Fibroblast of gingiva (primary cell): Measurements from ENCODE around the gene CKAP4.
"Not testable (repeated sequence)": the region's sequence is repeated elsewhere in the genome, so short reads cannot be mapped to it uniquely, and the experiment has no call there.

Experiments
- DNase-seq: peaks from one replicate; pipeline ENCODE4 v3.0.0-alpha.2; 2011; ENCODE audit warnings: low read depth

CKAP4 gene, protein sequence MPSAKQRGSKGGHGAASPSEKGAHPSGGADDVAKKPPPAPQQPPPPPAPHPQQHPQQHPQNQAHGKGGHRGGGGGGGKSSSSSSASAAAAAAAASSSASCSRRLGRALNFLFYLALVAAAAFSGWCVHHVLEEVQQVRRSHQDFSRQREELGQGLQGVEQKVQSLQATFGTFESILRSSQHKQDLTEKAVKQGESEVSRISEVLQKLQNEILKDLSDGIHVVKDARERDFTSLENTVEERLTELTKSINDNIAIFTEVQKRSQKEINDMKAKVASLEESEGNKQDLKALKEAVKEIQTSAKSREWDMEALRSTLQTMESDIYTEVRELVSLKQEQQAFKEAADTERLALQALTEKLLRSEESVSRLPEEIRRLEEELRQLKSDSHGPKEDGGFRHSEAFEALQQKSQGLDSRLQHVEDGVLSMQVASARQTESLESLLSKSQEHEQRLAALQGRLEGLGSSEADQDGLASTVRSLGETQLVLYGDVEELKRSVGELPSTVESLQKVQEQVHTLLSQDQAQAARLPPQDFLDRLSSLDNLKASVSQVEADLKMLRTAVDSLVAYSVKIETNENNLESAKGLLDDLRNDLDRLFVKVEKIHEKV

DNA sequence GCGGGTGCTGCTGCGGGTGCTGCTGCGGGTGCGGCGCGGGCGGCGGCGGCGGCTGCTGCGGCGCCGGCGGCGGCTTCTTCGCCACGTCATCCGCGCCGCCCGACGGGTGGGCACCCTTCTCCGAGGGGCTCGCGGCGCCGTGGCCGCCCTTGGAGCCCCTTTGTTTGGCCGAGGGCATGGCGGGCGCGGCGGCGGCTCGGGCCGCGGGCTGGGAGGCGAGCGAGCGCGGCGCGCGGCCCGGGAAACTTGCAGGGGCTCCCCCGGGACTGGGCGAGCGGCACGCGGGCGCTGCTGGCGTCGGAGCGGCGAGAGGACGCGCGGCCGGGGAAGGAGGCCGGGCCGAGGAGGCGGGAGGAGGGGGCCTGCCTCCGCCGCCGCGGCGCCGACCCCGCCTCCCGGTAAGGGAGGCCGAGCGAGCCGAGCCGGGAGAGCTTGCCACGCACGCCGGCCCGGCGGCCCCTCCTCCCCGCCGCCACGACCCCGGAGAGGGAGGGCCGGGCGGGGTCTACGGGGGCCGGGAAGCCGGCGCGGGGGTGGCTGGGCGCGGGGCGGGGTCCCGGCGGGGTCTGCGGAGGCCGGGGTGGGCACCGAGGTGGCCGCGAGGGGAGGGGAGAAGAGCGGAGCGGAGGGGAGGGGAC, at the start of gene CKAP4:
Gene CKAP4 (minus strand): TSS at position 347 of the 638 bp plus-strand sequence. CDS start 169 bp downstream, at position 178.
- DNase-seq: peak; percentile 89

DNA sequence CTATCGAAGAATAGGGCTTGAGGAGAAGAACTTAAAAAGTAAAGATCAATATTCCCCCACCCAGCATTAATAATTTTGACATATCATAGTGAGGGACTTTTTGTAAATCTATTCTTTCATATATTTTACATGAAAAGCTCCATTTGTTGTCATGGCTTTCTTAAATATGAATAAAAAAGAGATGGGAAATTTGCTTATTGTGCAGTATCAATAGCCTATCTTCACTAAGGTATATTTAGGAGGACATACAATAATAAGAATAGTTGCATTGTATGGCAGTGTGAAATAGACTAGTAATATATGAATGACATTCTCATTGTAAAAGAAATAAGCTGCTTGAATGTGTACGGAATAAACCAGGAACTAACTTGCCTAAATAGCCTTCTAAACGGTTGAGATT, 49.3 kb upstream of the CKAP4 start:
- DNase-seq: no peak

DNA sequence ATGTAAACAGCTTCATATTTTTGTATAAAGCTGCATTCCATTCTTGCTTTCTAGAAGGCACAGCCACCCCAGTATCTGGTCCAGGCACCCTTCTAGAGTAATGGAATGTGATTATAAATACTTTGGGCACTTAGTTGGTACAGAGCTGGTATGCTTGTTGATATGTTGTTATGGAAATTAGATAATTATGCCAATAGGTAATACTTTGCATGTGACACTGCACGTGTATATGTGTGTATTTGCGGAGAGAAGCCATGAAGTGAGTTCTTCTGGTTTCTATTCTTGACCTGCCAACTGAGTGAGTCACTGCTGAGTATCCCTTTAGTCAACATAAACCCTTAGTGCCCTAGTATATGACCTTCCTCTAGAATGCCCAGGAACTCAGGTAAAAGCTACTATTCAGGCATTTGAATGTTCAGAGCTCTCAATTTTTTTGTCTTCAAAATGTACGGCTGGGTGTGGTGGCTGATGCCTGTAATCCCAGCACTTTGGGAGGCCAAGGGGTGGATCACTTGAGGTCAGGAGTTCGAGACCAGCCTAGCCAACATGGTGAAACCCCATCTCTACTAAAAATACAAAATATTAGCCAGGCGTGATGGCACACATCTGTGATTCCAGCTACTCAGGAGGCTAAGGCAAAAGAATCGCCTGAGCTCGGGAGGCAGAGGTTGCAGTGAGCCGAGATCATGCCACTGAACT, 48.5 kb upstream of the CKAP4 start:
- DNase-seq: peak; percentile 66

DNA sequence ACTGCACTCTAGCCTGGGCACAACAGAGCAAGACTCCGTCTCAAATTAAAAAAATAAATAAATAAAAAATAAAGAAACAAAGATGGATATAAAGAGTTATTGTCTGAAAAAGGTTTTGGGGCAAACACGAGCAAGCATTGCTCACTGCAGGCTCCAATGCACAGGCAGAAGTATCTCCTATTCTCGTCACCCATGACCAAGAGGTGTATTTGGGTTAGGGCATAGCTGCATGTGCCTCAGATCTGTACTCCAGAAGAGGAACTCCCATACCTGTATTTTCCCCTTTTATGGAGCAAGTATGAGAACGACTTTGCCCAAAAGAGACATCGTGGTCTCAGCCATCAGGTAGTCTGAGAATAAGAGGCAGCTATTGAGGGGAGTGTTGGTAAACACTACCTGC, 44.5 kb upstream of the CKAP4 start:
- no peak for DNase-seq

DNA sequence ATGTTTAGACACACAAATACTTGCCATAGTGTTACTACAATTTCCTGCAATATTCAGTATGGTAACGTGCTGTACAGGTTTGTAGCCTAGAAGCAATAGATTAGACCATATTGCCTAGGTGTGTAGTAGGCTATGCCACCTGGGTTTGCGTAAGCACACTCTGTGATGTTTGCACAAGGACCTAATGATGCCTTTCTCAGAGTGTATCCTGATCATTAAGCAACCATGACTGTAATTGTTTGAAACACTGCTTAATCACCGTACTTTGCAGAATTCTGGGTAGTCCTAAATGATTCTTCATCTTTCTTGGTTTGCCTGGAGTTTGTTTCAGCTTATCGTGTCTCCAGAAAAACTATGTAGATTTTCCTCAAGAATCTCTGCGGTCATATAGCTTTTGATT, 43.5 kb upstream of the CKAP4 start:
- DNase-seq: no peak

DNA sequence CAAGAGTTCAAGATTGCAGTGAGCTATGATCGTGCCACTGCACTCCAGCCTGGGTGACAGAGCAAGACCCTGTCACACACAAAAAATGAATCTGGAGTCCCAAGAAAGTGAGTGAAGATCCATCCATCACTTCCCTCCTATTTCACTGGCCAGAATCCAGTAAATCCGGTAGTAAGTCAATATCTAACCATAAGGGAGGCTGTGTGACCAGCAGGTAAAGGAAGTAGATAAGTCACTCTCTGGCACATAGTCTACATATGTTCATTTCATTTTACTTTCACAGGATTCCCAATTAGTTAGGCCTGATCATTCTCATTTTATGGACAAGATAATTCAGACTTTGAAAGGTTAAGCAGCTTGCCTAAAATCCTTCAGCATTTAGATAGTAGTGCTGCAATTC, 42.8 kb upstream of the CKAP4 start:
- DNase-seq: no peak

DNA sequence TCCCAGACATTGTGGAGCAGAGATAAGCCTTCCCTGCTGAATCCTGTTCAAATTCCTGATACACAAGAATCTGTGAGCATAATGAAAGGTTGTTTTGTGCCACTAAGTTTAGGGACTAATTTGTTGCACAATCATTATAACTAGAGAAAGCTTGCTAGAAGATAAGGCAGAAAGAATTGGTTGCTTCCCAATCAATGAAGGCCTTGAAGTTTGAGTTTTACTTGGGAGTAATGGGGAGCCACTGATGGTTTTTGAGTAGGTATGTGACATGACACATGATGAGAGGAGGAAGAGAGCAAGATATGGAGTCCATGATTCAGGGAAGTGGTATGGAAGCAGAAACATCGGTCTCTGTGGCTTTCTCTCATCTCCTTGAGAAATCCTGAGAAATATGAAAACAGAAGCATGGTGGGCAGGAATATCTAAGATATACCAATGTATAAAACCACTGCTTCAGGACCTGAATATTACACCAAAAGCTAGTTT, 41.4 kb upstream of the CKAP4 start:
- no peak for DNase-seq

DNA sequence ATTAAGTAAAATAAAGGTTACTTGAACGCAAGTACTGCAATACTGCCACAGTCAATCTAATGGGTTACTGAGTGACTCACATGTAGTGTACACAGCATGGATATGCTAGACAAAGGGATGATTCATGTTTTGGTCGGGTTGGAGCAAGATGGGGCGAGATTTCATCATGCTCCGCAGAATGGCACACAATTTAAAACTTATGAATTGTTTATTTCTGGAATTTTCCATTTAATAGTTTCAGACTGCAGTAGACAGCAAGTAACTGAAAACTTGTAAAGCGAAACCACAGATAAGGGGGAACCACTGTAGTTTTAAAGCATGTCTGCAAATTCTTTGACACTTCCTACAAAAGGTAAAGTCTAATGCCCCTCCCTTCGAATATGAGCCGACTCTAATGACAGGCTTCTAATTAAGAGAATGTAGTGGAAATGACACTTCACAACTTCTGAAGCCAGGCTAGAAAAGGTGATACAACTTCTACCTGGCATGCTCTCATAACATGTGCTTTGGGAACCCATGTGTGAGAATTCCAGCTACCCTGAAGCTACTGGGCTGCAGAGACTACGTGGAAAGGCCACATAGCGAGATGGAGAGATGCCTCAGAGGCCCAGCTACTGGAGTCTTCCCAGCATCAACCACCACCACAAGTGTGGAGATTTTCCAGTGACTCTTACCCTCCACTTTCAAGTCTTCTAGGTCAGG, 40.8 kb upstream of the CKAP4 start:
- DNase-seq: peak; percentile 88

DNA sequence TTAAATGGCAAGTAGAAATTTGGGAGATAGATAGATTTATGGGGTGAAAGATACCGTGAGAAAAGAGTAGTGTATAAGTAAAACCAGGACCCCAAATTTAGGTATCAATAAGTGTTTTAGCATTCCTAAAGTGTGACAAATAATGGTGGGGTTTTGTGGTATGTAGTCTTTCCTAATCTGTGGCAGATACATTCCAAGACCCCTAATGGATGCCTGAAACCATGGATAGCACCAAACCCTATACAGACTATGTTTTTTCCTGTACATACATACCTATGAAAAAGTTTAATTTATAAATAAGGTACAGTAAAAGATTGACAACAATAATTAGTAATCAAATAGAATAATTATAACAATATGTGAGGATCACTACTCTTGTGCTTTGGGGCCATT, 40.3 kb upstream of the CKAP4 start:
- DNase-seq: no peak

DNA sequence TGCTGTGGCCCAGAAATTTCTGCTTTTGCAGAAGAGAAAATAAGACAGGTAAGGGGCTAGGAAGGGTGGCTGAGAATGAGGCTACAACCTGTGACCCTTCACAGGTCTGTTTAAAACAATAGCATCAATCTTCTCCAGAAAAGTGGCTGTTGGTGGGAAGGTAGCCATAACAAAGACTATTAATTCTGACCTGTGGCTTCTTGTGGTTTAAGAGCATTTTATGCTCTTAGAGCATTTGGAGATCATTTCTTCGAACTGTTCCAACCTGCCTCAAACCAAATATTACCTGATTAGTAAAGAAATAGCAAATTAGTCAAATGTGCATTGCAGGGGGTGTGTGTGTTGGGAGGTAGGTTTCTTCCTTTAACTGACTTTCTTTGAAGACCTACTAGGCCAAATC, 39.5 kb upstream of the CKAP4 start:
- no peak for DNase-seq

DNA sequence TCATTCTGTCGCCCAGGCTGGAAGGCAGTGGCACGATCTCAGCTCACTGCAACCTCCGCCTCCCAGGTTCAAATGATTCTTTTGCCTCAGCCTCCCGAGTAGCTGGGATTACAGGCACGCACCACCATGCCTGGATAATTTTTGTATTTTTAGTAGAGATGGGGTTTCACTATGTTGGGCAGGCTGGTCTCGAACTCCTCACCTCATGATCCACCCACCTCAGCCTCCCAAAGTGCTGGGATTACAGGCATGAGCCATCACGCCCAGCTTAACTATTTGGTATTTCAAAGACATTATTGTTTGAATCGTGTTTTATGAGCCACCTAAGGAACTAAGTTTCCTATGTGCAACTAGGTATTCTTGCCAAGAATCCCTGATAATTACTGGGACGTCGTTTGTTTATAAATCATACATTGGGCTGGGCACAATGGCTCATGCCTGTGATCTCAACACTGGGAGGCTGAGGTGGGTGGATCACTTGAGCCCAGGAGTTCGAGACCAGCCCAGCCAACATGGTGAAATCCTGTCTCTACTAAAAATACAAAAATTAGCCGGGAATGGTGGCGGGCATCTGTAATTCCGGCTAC, 38.8 kb upstream of the CKAP4 start:
- not testable (repeated sequence) for DNase-seq

DNA sequence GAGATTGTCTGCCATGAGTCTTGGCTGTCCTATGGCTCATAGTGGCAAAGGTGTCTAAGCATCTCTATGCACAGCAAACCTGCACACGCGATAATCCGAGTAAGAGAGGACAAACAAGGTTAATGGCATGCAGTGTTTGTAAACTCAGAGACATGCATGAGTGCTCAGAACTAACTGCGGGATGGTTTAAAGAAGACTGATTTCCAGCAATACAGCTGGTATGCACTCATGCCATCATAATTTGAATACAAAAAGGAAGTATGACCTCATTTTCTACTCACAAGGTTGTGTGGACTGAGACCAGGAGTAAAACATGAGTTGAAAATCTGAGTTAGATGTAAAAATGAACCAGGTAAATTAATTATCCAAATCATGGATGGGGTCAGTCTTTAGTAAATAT, 38.2 kb upstream of the CKAP4 start:
- DNase-seq: no peak

DNA sequence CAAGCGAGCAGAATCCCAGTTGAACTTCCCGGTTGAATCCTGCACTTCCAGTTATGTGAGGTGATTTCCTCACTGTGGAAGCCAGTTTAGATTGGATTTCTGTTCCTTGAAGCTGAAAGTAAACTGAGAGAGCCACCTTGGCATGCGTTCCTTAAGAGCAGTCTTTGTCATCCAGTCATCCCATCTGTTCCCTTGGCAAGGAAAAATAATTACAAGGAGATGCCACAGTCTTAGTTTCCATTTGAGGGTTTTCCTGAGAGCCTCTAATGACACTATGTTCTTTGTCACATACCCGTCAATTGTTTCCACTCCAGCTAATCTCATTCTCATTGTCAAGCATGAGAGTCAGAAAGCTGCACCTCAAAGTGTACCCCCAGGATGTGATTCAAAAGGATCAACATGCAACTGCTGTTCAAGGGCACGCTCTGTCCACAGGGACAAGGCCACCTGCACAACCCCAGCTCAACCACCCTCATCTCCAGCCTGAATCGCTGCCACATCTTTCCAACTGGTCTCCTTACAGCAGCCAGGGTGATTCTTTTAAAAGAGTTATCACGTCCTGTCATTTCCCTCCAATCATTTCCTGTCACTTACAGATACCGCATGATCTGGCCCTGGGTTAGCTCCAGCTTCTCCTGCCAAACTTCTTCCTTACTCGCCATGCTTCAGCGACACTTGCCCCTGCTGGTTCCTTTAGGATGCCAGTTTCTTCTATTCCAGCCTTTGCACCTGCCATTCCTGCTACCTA, 36.7 kb upstream of the CKAP4 start:
- DNase-seq: no peak

DNA sequence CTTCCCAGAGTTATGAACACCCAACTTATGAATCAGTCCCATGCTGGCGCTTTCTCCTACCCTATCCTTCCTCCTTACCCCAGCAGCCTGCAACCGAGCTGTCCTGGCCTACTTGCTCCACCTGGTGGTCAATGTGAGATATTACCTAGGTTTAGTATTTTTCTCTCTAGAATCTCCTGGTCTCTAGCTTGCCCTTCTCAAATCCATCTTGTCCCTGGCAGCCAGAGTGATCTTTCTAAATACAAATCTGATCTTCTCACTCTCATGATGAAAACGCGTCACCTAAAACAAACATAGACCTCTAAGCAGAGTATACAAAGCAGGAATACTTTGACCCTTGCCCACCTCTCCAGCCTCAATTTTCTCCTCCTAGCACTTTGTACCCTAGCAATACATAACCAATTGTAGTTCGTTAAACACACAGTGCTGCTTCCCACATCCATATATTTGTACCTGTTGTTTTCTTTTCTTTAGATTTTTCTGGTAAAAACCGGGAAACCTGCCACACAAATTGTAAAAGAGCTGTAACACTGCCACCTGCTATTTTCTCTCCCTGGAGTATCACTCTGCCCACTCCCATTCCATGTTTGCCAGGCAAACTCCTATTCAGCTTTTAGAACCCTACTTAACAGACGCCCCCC, 34.8 kb upstream of the CKAP4 start:
- peak; percentile 29 for DNase-seq

DNA sequence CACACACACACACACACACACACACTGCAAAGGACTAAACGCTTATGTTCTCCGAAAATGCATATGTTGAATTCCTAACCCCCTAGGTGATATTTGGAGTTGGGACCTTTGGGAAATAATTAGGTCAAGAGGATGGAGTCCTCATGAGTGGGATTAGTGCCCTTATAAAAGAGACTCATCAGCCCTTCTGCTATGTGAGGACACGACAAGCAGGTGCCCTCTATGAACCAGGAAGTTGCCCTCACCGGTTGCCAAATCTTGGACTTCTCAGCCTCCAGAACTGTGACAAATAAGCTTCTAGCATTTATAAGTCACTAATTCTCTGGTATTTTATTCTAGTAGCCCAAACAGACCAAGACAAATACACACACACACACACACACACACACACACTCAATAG, 34.0 kb upstream of the CKAP4 start:
- DNase-seq: no peak

DNA sequence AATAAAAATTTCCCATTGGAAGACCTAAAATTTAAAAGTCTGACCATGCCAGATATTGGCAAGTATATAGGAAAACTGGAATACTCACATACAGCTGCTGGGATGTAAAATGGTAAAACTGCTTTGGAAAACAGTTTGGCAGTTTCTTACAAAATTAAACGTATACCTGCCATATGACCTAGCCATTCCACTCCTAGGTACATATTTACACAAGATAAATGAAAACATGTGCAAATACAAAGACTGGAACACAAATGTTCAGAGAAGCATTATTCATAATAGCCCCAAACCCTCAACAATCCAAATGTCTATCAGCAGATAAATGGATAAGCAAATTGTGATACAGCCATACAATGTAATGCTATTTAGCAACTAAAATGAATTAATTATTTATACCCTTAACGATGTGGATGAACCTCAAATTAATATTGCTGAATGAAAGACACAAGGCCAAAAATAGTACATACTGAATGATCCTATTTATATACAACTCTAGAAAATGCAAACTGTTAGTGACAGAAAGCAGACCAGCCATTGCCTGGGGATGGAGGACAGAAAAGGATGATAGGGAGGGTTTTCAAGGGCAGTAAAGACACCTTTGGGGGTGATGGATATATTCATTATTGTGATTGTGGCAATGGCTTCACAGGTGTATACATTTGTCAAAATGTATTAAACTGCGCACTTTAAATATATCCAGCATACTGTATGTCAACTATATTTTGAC, 33.4 kb upstream of the CKAP4 start:
- no peak for DNase-seq

DNA sequence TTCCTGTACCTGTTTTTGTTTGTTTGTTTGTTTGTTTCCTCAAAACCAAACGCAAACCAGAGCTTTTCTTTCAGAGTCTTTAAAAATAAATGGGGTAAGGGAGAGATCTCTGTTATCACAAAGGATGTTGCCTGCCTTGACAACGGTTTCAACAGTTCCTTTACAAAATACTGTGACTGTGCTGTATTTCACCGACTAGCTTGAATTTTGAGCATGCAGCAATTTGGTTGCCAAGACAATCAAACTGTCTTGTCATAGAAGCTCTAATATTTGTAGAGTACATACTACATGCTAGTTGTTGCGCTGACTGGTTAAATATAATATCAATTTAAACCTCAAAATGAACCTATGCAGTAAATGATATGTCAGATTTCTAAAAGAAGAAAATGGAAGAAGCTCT, 32.3 kb upstream of the CKAP4 start:
- no peak for DNase-seq

DNA sequence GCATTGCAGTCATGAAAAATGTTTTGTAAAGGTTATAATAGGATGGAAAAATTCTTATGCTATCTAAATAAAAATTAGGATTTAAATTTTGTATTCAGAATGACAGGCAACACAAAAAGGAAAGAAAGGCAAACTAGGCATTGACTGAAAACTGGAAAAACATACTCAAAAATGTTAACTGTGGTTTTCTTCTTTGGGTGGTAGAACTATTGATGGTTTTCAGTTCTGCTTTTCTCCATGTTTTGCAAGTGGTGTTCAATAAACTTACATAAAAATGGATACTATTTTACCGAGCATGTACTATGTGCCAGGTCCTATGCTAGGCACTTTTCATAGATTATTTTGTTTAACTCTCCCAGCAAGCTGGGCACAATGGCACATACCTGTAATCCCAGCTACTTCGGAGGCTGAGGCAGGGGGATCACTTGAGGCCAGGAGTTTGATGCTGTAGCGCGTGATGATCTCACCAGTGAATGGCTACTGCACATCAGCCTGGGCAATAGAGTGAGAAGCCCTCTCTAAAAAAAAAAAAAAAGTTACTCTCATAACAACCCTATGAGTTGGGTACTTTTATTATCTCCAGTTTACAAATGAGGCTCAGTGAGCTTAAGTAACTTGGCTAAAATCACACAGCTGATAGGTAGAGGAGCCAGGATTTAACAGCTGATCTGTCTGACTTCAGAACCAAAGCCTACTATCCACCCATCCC, 28.4 kb upstream of the CKAP4 start:
- no peak for DNase-seq

DNA sequence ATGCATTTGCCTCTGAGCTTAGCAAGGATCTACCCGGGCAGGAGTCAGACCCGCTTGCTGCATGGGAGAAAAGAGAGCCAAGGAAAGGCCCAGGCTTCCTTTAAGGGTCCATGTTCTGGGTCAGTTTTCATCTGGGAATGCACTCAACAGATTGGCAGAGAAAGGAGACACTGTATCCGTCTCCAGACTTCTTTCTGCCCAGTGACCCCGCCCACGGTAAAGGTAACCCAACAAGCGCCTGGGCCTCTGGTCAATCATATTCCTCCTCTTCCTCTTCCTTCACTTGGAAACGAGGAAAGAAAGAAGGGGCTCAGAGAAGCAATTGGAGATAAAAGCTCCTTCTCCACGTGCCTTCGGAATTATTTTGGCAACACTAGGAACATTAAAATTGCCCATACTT, 27.6 kb upstream of the CKAP4 start:
- no peak for DNase-seq
